Lung (tissue), 12 donors: ENCODE results near the gene ZNF511. TPM values are rescaled to one million over a fixed set of nuclear protein-coding genes. Genes with fewer than 3 reads are reported as not detected.

ENCODE experiments used
- ATAC-seq: fragments of 200-7000 bp; cut with Tn5 transposase; one replicate; pipeline ENCODE4 v1.9.1; 2020; ENCODE audit warnings: moderate number of reproducible peaks; ENCODE audit not compliant: insufficient read depth, low FRiP score
- DNase-seq, 3 donors: peaks; one replicate each; pipeline ENCODE4 v3.0.0-alpha.2; 2013 to 2017
- H3K27ac ChIP-seq, 2 donors: one replicate each; pipeline ENCODE4 v1.5.1; 2013; ENCODE audit warnings: mild to moderate bottlenecking in 2 of 2, moderate library complexity in 2 of 2, control low read depth in 1 of 2, inconsistent platforms in 1 of 2, low read depth in 1 of 2, low read length in 1 of 2
- H3K27me3 ChIP-seq, 3 donors: one replicate each; pipeline ENCODE4 v1.5.1; 2013; ENCODE audit warnings: low read length in 2 of 3; ENCODE audit not compliant: control insufficient read depth in 3 of 3, insufficient read depth in 3 of 3
- H3K36me3 ChIP-seq, 4 donors: one replicate each; pipeline ENCODE4 v1.5.1; 2013; ENCODE audit warnings: low read length in 4 of 4, mild to moderate bottlenecking in 1 of 4, moderate library complexity in 1 of 4; ENCODE audit not compliant: control insufficient read depth in 4 of 4, insufficient read depth in 4 of 4
- H3K4me1 ChIP-seq, 5 donors: one replicate each; pipeline ENCODE4 v1.5.1; 2013; ENCODE audit warnings: low read length in 5 of 5, mild to moderate bottlenecking in 2 of 5, moderate library complexity in 1 of 5; ENCODE audit not compliant: control insufficient read depth in 5 of 5, insufficient read depth in 5 of 5
- H3K4me3 ChIP-seq: one replicate; pipeline ENCODE4 v1.5.1; 2013; ENCODE audit warnings: mild to moderate bottlenecking, control low read depth, moderate library complexity
- H3K9ac ChIP-seq, 2 donors: one replicate each; pipeline ENCODE4 v1.5.1; 2013; ENCODE audit warnings: low read length in 2 of 2, control low read depth in 1 of 2; ENCODE audit not compliant: insufficient read depth in 1 of 2
- H3K9me3 ChIP-seq, 4 donors: one replicate each; pipeline ENCODE4 v1.5.1; 2013; ENCODE audit warnings: low read length in 3 of 4, mild to moderate bottlenecking in 1 of 4, moderate library complexity in 1 of 4; ENCODE audit not compliant: control insufficient read depth in 4 of 4, insufficient read depth in 3 of 4
- WGBS, 2 donors: extraction: QIAGEN DNeasy Blood & Tissue Kit; methylation state at CpG; one replicate each; pipeline ENCODE4 v1.1.7; 2013; 5-methylcytosine and 5-hydroxymethylcytosine counted together
- polyA plus RNA-seq, 2 donors: library from polyadenylated mRNA; stranded (reverse); fragments of 200-250 nt; gene quantifications; one replicate each; pipeline ENCODE4 v1.2.1, GENCODE V29; 2013
- total RNA-seq, 2 donors: library from RNA; depleted of rRNA in 1 of 2; stranded (reverse); fragments of >200 nt in 1 of 2; gene quantifications; one replicate each; pipeline ENCODE4 v1.2.1, GENCODE V29; 2014 to 2021
- TF ChIP-seq, protein P1 (sequence below): IDR thresholded peaks from 2 replicates; pipeline ENCODE4 v1.5.1; 2012; ENCODE audit warnings: mild to moderate bottlenecking; ENCODE audit errors: control extremely low read depth, extremely low read depth
- donor health status: control.
- donor health status: control.
- donor health status: Bipolar disorder and iron deficiency.
- donor health status: healthy.
- donor health status: DM: yes; HTN: yes; CAD: no.

Gene ZNF511
- total and polyA plus RNA-seq, 4 donors = 18.6 to 79.9 (median 43.6) TPM

GRCh38 chr10:133277993-133278576 lies 30.6 kb upstream of the ZNF511 start:
- Histone ChIP-seq H3K27me3 (no peaks in the 10 kb centered on the region), H3K9ac (no peak overlapping the region), H3K36me3 (peaks cover 3 to 44% (median 19%) of the 10 kb centered on the region in 4 donors), H3K9me3 (no peaks in the 10 kb centered on the region), H3K4me3 (no peak overlapping the region), H3K4me1 (peaks cover 0 to 11% (median 6%) of the 10 kb centered on the region in 5 donors), H3K27ac (peak overlapping the region in 1 of 2 donors; percentile 54)
- TF ChIP-seq, protein P1, sequence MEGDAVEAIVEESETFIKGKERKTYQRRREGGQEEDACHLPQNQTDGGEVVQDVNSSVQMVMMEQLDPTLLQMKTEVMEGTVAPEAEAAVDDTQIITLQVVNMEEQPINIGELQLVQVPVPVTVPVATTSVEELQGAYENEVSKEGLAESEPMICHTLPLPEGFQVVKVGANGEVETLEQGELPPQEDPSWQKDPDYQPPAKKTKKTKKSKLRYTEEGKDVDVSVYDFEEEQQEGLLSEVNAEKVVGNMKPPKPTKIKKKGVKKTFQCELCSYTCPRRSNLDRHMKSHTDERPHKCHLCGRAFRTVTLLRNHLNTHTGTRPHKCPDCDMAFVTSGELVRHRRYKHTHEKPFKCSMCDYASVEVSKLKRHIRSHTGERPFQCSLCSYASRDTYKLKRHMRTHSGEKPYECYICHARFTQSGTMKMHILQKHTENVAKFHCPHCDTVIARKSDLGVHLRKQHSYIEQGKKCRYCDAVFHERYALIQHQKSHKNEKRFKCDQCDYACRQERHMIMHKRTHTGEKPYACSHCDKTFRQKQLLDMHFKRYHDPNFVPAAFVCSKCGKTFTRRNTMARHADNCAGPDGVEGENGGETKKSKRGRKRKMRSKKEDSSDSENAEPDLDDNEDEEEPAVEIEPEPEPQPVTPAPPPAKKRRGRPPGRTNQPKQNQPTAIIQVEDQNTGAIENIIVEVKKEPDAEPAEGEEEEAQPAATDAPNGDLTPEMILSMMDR = no peak
- DNase-seq (no peak), ATAC-seq (no peak)
- 41 to 63% methylated on average over 12 of the region's 12 CpGs for WGBS, 2 donors

GRCh38 chr10:133278577-133279265 lies 30.0 kb upstream of the ZNF511 start:
- no peak overlapping the region for H3K9ac ChIP-seq
- ATAC-seq (peak; percentile 36), DNase-seq (peak in 1 of 3 donors; percentile 35)
- peak overlapping the region in 1 of 2 donors; percentile 54 for H3K27ac ChIP-seq
- no peaks in the 10 kb centered on the region for H3K27me3 ChIP-seq
- H3K36me3 ChIP-seq = peaks cover 8 to 50% (median 23%) of the 10 kb centered on the region in 4 donors
- TF ChIP-seq, protein P1 = no peak
- H3K4me1 ChIP-seq = peaks cover 0 to 11% (median 6%) of the 10 kb centered on the region in 5 donors
- WGBS, 2 donors = 30 to 52% methylated on average over 17 to 19 of the region's 19 CpGs
- peaks cover 0 to 2% (median 0%) of the 10 kb centered on the region in 4 donors for H3K9me3 ChIP-seq
- no peak overlapping the region for H3K4me3 ChIP-seq

DNA sequence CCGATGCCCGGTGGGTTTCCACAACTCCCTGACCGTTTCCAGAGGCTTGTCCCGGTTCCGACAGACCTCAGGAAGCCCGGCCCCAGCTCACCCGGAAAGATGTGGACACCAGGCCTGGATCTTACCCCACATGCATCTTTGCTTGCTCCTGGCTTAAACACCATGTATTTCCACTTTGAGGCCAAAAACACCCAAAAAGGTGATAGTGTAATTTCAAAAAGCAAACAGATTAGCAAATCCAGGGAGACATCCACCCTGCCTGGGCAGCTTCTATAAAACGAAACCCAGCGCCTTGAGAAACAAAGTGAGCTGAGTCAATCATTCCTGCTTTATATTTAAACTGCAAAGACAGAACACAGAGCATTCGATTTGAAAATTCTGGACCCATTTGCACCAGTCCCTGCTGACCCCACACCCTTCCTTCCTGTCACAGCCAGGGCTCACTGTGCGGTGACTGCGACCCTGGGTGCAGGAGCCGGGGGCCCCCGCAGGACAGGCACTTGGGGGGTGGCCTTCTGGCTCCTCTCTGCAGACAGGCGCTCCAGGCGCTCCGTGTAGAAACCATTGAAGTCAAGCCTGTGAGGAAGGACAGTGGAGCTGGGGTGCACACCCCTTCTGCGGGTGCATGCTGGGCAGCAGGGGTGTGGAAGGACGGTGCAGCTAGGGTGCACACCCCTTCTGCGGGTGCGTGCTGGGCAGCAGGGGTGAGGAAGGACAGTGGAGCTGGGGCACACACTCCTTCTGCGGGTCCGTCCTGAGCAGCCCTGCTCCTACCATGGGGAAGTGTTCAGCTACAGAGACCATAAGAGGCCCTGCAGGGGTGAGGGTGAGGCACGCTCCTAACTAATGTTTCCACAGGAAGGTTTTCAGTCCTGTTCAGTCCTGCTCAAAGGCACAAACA lies 29.1 kb upstream of the ZNF511 start:
- ATAC-seq (no peak), DNase-seq (no peak)
- Histone ChIP-seq H3K27me3 (no peaks in the 10 kb centered on the region), H3K27ac (peak overlapping the region in 1 of 2 donors; percentile 54), H3K4me1 (peaks cover 0 to 11% (median 6%) of the 10 kb centered on the region in 5 donors), H3K9me3 (peaks cover 0 to 4% (median 0%) of the 10 kb centered on the region in 4 donors), H3K36me3 (peaks cover 8 to 57% (median 28%) of the 10 kb centered on the region in 4 donors), H3K4me3 (no peak overlapping the region), H3K9ac (no peak overlapping the region)
- 44 to 71% methylated on average over 24 of the region's 24 CpGs for WGBS, 2 donors
- TF ChIP-seq, protein P1 = no peak
